GM21825 (cell line): Measurements from ENCODE around the gene CFAP70.
"Not testable (repeated sequence)": the region's sequence is repeated elsewhere in the genome, so short reads cannot be mapped to it uniquely, and the experiment has no call there.

Experiments used
- ATAC-seq: cut with Tn5 transposase; IDR thresholded peaks from one replicate; pipeline ENCODE4 v1.9.1; 2021; ENCODE audit warnings: mild to moderate bottlenecking, moderate library complexity; ENCODE audit not compliant: unreplicated experiment

The CFAP70 gene

DNA sequence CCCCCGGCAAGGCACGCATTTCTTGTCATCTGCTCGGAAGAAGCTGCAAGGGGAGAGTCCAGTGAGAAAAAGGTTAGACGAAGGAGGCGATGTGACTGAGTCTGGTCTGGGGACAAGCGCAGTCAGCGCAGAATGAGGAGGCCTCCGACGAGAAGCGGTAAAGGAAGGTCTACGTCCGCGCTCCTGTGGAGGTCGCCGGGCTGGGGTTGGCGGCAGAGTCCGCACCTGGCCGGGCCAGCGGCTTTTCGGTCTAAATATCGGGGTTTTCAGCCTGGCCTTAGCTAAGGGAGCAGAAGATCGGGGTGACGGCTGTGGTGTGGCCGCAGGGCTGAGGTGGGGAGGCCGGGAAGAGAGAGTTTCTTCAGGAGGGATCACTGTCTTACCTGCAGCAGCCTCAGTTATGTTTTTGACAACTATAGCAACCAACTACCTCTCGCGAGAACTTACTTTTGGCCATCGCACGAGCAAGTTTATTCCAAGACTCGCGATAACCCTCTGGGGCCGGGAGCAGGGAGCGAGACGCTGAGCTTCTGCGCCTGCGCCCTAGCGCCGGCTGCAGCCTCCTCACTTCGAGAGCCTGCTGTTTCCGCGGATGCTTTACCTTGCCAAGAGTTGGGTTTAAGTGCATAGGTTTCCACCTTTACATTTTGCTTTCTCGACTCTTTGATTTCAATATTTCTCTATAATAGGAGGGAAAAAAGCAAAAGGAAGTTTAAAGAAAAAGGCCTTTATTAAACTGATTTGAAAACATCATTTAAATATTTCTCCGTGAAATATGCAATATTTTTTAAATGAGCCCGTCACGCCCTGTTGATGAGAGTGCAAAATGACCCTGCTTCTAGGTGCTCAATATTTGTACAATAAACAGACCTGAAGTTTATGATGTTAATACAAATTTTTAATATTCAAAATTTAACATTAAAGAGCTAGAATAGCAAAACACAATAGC, at the start of gene CFAP70:
Gene CFAP70, minus strand, starts transcription at position 534 of the 949 bp plus-strand sequence. CDS start 4,068 bp downstream, outside the sequence.
- peak; percentile 89 for ATAC-seq

DNA sequence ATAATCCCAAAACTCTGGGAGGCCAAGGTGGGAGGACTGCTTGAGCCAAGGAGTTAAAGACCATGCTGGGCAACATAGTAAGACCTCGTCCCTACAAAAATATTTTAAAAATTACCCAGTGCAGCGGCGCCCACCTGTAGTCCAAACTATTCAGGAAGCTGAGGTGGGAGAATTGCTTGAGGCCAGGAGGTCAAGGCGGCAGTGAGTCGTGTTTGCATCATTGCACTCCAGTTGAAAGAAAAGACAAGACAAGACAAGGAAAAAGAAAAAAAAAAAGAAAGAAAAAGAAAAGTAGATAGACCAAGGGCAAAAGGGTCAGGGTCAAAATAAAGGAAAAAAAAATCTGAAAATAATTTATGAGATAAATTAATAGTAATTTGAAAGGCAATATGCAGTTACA, 49.4 kb upstream of the CFAP70 start:
- ATAC-seq = no peak

DNA sequence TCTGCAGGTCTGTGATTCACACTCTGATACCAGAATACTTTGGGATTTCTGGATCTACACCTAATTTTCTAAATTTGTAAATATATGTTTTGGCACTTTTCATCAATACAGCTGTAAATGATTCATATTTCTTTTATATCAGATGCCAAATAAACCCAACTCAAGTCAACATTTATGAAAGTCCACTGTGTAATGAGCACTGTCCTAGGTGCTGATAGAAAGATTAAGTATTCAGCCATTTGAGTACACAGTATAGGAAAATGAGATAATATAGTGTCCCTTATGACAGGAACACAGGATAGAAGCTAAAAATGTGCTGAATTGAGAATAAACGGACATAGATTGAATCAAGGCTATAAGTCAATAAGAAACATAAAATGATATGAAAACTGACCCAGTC, 48.8 kb upstream of the CFAP70 start:
- ATAC-seq = no peak

DNA sequence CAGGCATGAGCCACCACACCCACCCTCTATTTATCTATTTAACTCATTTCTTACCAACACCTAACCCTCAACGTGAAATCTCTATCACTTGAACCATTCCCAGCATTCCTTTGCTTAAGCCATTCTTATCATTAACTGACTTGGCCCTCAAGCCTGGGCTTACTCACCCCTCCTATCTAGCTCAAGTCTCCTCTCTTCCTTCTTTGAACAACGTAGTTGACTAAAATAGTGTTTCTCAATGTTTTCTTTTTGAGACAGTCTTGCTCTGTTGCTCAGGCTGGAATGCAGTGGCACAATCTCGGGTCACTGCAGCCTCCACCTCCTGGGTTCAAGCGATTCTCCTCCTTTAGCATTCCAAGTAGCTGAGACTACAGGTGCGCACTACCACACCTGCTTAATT, 48.2 kb upstream of the CFAP70 start:
- no peak for ATAC-seq

DNA sequence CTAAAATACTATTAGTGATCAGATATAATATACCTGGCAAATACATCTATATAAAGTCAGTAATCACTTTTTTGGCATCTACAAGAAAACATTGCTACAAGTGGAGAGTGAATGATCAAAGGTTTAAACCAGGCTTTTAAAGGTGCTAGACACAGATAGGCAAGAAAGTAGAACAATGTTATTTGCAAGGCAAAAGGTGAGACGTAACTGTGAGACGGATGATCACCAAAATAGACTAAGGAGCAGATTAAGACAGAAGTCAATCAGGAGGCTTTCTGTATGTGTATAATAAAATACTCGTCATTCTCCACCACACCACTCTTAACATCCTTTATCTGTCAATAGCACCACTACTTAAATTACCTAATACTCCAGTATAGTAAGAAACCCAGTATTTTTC, 46.9 kb upstream of the CFAP70 start:
- no peak for ATAC-seq

GRCh38 chr10:73404690-73405089, 46.0 kb upstream of the CFAP70 start:
- ATAC-seq = no peak

DNA sequence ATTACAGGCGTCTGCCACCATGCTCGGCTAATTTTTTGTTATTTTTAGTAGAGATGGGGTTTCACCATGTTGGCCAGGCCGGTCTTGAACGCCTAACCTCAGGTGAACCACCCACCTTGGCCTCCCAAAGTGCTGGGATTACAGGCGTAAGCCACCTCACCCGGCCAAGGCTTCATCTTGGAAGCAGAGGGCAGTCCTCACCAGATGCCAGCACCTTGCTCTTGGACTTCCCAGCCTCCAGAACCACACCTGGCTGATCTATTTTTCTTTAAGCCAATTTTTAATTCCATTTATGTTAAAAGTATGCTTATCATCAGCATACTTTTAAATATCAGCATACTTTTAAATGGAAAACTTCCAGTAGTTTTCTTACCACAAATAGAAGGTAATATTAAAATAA, 43.0 kb upstream of the CFAP70 start:
- ATAC-seq = no peak

- no peak for ATAC-seq
Observed at GRCh38 chr10:73399063-73399462, 40.4 kb upstream of the CFAP70 start.

DNA sequence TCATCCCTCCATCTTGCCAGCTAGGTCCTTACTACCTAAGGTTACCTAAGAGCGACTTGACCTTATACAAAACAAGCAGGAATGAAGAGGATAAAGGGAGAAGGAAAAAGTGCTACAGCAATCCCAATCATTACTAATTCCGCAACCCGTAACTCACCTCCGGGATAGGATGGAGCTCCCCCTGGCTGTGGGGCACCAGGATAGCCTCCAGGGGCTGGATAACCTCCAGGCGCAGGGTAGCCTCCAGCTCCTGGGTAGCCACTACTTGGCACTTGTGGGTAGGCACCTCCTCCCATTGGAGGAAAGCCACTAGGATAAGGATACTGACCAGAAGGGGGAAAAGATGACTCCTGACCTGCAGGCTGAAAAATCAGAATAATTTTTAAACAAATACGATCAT, 39.4 kb upstream of the CFAP70 start:
- ATAC-seq = no peak

- not testable (repeated sequence) for ATAC-seq
Observed at GRCh38 chr10:73394325-73394724, 35.7 kb upstream of the CFAP70 start.

DNA sequence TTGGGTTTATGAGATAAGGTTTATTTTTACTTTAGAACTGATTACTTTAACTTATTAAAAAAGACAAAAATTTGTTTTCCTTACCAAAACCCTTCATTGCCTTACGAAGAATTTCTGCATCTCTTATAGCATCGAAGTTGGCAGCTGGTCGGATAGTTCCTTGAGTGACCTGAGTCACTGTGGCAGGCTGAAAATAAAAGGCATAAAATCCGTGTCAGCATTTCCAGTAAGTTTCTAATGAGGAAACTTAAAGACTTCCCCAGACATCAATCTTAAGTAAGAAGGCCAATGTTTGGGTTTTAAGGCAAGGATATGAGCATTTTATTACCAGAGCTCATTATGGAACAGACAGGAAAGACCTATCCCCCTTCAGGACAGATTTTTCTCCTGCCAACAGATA, 29.6 kb upstream of the CFAP70 start:
- no peak for ATAC-seq

DNA sequence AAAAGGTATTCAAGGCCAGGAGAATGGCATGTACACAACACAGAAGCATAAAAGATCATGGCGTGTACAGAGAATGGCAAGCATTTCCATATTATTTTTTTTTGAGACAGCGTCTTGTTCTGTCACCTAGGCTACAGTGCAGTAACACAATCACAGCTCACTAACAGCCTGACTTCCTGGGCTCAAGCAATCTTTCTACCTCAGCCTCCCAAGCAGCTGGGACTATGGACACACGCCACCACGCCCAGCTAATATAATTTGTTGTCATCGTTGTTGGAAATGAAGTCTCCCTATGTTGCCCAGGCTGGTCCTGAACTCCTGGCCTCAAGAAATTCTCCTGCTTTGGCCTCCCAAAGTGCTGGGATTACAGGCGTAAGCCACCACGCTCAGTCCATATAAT, 27.9 kb upstream of the CFAP70 start:
- ATAC-seq = no peak

DNA sequence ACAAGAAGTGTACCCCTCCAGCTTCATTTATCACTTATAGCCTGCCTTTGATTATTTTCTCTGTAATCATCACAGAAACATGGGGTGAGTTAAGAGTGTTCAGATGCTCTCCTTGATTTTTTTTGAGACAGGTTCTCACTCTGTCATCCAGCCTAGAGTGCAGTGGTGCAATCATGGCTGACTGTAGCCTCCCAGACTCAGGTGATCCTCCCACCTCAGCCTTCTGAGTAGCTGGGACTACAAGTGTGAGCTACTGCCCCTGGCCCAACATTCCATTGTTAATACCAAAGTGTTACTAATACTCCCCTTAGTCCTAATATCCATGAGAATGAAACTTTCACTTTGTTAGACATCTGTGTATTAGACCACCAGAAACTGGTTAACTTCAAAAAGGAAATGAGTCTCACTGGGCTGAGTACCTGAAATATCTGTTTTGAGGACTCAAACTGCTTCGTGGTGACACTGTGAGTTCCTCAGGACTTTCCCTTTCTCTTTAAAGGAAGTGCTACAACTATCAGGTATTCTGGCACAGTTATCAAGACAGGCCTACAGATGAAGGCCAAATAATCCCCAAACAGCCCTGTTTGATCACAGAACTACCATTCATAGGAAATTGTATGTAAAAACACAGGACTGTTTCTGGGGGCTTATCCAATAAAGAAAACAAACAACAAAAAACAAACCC, 20.5 kb upstream of the CFAP70 start:
- ATAC-seq = no peak

GRCh38 chr10:73376679-73377078, 18.0 kb upstream of the CFAP70 start:
- no peak for ATAC-seq

GRCh38 chr10:73368238-73368637, 9.6 kb upstream of the CFAP70 start:
- ATAC-seq = no peak

DNA sequence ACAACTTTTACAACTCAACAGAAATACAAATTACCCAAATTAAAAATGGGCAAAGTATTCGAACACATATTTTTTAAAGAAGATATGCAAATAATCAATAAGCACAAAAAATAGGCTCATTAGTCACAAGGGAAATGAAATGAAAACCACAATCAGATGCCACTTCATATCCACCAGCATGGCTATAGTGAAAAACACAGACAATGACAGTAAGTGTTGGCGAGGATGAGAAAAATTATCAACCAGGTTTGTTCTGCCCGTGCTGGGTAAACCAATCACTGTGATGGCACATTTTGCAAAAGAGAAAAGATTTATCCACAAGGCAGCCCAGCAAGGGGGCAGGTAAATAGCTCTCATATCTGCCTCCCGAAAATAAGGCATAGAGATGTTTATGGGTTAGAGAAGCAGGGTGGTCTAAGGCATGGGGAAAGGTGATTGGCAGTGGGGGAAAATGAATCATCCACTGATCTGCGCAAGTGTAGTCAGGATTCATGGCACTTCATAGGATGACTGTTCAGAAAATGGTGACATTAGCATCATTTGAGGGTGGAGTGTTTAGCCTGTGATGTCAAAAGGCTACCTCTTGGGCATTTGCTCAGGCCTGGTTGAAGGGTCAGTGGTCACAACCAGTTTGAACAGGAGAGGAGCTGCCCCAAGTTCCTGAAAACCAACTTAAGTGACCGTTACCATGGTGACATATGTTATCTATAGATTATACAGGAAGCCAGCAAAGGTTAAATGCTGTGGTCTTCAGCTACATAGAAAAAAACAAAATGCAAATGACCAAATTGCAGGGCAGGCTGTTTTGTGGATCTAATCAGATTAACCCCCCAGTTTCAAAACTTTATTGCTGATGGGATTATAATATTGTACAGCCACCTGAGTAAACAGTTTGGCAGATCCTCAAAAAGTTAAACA, 8.0 kb upstream of the CFAP70 start:
- ATAC-seq = no peak

DNA sequence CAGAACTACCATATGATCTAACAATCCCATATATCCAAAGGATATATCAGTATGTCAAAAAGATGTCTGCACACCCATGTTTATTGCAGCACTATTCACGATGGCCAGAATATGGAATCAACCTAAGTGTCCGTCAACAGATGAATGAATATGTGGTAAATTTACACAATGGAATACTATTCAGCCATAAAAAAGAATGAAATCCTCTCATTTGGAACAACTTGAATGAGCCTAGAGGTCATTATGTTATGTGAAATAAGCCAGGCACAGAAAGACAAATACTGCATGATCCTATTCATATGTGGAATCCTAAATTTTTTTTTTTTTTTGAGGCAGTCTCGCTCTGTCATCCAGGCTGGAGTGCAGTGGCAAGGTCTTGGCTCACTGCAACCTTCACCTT, 6.3 kb upstream of the CFAP70 start:
- ATAC-seq = no peak

DNA sequence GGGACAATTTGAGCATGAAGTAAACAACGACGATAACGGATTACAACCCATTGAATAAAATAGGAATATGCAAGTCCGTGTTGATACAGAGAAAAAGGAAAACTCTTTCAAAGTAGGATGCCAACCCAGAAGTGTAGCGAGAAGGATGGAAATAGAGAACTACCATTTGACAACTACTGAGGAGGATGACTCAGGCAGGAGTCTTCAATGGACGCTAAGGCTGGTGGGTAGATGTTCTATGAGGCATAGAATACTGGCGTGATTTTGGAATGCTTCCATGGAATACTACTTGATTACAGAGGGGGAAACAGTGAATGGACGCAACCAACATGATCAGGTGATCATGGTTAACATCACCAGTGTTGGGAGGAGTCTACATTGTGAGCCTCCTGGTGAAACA, 828 bp upstream of the CFAP70 start:
- no peak for ATAC-seq

DNA sequence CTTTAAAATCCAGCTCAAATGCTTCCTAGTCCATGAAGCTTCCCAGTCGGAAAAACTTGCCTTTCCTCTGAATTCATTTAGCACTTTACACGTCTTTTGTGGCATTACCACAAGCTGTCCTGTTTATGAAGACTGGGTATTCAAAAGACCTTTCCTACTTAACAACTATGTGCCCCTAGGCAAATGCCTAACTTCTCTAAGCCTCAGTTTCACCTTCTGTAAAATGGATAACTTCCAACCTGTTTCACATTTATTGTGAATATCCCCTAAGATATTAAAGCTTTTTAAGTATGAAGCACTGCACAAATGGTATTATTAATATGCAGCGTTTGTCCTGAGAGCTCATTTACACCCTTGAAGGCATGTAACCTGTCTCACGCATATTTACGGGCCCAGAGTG, 843 bp downstream of the CFAP70 start:
- no peak for ATAC-seq

- no peak for ATAC-seq
Observed at GRCh38 chr10:73357166-73357565, 1.5 kb downstream of the CFAP70 start.

DNA sequence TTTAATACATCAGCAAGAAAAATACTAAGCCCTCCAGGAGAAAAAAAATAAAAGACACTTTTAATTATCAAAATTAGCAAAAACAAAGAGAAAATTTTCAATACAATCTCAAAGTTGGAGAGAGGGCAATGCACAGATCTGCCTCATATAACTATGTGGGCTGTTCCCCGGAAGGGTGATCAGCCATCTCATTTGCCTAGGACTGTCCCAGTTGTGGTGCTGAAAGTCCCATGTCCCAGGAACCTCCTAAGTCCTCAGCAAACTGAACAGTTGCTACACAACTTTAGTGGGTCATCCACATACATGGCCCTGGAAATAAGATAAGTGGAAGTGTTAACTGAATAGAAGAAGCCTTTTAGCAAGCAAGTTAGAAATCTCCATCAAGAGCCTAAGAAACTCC, 14.4 kb downstream of the CFAP70 start:
- no peak for ATAC-seq
